B cell (primary cell): ENCODE measurements around the gene TP53TG5. TPM values are rescaled to one million over a fixed set of nuclear protein-coding genes. Genes with fewer than 3 reads are reported as not detected.

Experiments used
- ATAC-seq: fragments of 200-7000 bp; cut with Tn5 transposase; one replicate; pipeline ENCODE4 v1.10.0; 2021; ENCODE audit warnings: low read depth, mild to moderate bottlenecking, moderate number of reproducible peaks, moderate library complexity
- CTCF ChIA-PET: fragments of 350-600 bp; sonication (Branson Sonifier 250); formaldehyde crosslinking; loops from one replicate; lab custom pipeline; 2021; ENCODE audit warnings: antibody characterized with exemption, inconsistent platforms; lab: Charles Lee
- POLR2A ChIA-PET: fragments of 350-600 bp; sonication (Branson Sonifier 250); formaldehyde crosslinking; loops from one replicate; lab custom pipeline; 2021; ENCODE audit warnings: antibody characterized with exemption; lab: Charles Lee
- DNase-seq: peaks from one replicate; pipeline ENCODE4 v3.0.0; 2013
- H2AFZ ChIP-seq: 2 replicates; pipeline ENCODE4 v1.6.1; 2012; ENCODE audit warnings: mild to moderate bottlenecking, low read depth, low read length; ENCODE audit not compliant: insufficient read depth, poor library complexity, severe bottlenecking
- H3K27ac ChIP-seq, 2 donors: 1 replicate in 1 of 2; 2 replicates in 1 of 2; pipeline ENCODE4 v1.5.1; 2012 to 2013; ENCODE audit warnings: low read length in 2 of 2, mild to moderate bottlenecking in 2 of 2, moderate library complexity in 1 of 2
- H3K27me3 ChIP-seq, 4 experiments: fragments of 200-600 bp in 1 of 4; sonication (generic) in 1 of 4; replicated peaks in 1 of 4; 1 replicate in 2 of 4; 2 replicates in 2 of 4; pipeline versions ENCODE4 v1.6.1 to v1.7.0; 2013 to 2016; ENCODE audit warnings: low read length in 3 of 4, mild to moderate bottlenecking in 2 of 4, mixed read lengths in 1 of 4, moderate library complexity in 1 of 4; ENCODE audit not compliant: insufficient read depth in 4 of 4, control insufficient read depth in 3 of 4; ENCODE audit errors: control extremely low read depth in 1 of 4
- H3K36me3 ChIP-seq, 2 experiments: replicated peaks in 1 of 2; 1 replicate in 1 of 2; 2 replicates in 1 of 2; pipeline versions ENCODE4 v1.6.1 to v1.7.1; 2013; ENCODE audit warnings: low read length in 1 of 2; ENCODE audit not compliant: insufficient read depth in 2 of 2, control insufficient read depth in 1 of 2; ENCODE audit errors: control extremely low read depth in 1 of 2, extremely low read depth in 1 of 2
- H3K4me1 ChIP-seq, 2 donors: fragments of 200-600 bp in 1 of 2; sonication (generic) in 1 of 2; 1 replicate in 1 of 2; 2 replicates in 1 of 2; pipeline versions ENCODE4 v1.5.1 to v1.6.1; 2013 to 2017; ENCODE audit warnings: low read length in 2 of 2; ENCODE audit not compliant: control insufficient read depth in 2 of 2, insufficient read depth in 2 of 2
- H3K4me2 ChIP-seq: replicated peaks from 2 replicates; pipeline ENCODE3; 2012; ENCODE audit warnings: mild to moderate bottlenecking, low read depth, low read length; ENCODE audit not compliant: poor library complexity, severe bottlenecking
- H3K4me3 ChIP-seq, 5 experiments: fragments of 200-600 bp in 1 of 5; sonication (generic) in 1 of 5; 1 replicate in 3 of 5; 2 replicates in 2 of 5; pipeline versions ENCODE4 v1.5.1 to v1.7.0; 2011 to 2016; ENCODE audit warnings: low read length in 4 of 5, mild to moderate bottlenecking in 4 of 5, low read depth in 2 of 5, control low read depth in 1 of 5, moderate library complexity in 1 of 5; ENCODE audit not compliant: insufficient read depth in 1 of 5; ENCODE audit errors: control extremely low read depth in 1 of 5, extremely low read depth in 1 of 5
- H3K79me2 ChIP-seq: fragments of 200-600 bp; sonication (generic); one replicate; pipeline ENCODE4 v1.6.0; 2016; ENCODE audit warnings: low read length; ENCODE audit not compliant: control insufficient read depth, insufficient read depth
- H3K9ac ChIP-seq: fragments of 200-600 bp; sonication (generic); 2 replicates; pipeline ENCODE4 v1.6.1; 2017; ENCODE audit warnings: mild to moderate bottlenecking, low read length, moderate library complexity
- H3K9me3 ChIP-seq, 3 donors: one replicate each; pipeline versions ENCODE4 v1.6.1 to v1.7.1; 2013; ENCODE audit warnings: low read length in 2 of 3; ENCODE audit not compliant: control insufficient read depth in 2 of 3, insufficient read depth in 1 of 3; ENCODE audit errors: control extremely low read depth in 1 of 3
- H4K20me1 ChIP-seq: 2 replicates; pipeline ENCODE4 v1.6.0; 2012; ENCODE audit warnings: mild to moderate bottlenecking, low read length; ENCODE audit not compliant: insufficient read depth, control insufficient read depth, poor library complexity, severe bottlenecking
- H3K27ac Mint-ChIP-seq: one replicate; pipeline ENCODE4 v1.8.0; 2021; ENCODE audit warnings: mixed read lengths
- H3K27me3 Mint-ChIP-seq: one replicate; pipeline ENCODE4 v1.8.0; 2021; ENCODE audit warnings: mixed read lengths
- H3K4me1 Mint-ChIP-seq: one replicate; pipeline ENCODE4 v1.8.0; 2021; ENCODE audit warnings: mixed read lengths
- H3K4me3 Mint-ChIP-seq: one replicate; pipeline ENCODE4 v1.8.0; 2021; ENCODE audit warnings: mixed read lengths
- H3K9me3 Mint-ChIP-seq: one replicate; pipeline ENCODE4 v1.8.0; 2022; ENCODE audit warnings: mixed read lengths; ENCODE audit not compliant: insufficient read depth
- CTCF ChIP-seq: fragments of 200-600 bp; IDR thresholded peaks from one replicate; pipeline ENCODE4 v1.8.0; 2022; ENCODE audit warnings: antibody characterized with exemption, mild to moderate bottlenecking
- EZH2 ChIP-seq: IDR thresholded peaks from 2 replicates; pipeline ENCODE4 v1.6.1; 2012; ENCODE audit warnings: borderline replicate concordance, low read depth, mild to moderate bottlenecking, moderate library complexity, low read length; ENCODE audit not compliant: insufficient read depth, poor library complexity, severe bottlenecking
- WGBS: methylation state at CpG from one replicate; pipeline ENCODE4 v1.1.5; 2013; ENCODE audit warnings: missing lambda C conversion rate; ENCODE audit not compliant: insufficient coverage; 5-methylcytosine and 5-hydroxymethylcytosine counted together
- intact Hi-C: fragments of 100-400 bp; cut with micrococcal nuclease; formaldehyde crosslinking; loops from one replicate; pipeline ENCODE4 v1.10.0; 2022
- polyA plus RNA-seq: library from polyadenylated mRNA; depleted of rRNA; stranded (reverse); fragments of >200 nt; gene quantifications from 2 replicates; pipeline ENCODE4 v1.2.3, GENCODE V29; 2012
- total RNA-seq, 2 donors: library from RNA; stranded (reverse); fragments of 120-200 nt in 1 of 2; gene quantifications; 1 replicate in 1 of 2; 2 replicates in 1 of 2; pipeline versions ENCODE4 v1.2.3 to v1.2.4, GENCODE V29; 2013 to 2022

The TP53TG5 gene
- total and polyA plus RNA-seq, 2 donors (not counting 1 experiment from before 2014, with no cell fraction given) = not detected

- Histone ChIP-seq H3K36me3 (peaks cover 0 to under 1% of the 10 kb centered on the region in 2 experiments), H3K4me2 (no peak overlapping the region), H3K27ac (no peak overlapping the region), H3K9ac (no peak overlapping the region), H2AFZ (no peak overlapping the region), H3K79me2 (peaks cover 38% of the 10 kb centered on the region), H3K27me3 (no peaks in the 10 kb centered on the region), H3K9me3 (no peaks in the 10 kb centered on the region), H4K20me1 (no peaks in the 10 kb centered on the region), H3K4me1 (peaks cover 23 to 26% of the 10 kb centered on the region in 2 donors), H3K4me3 (no peak overlapping the region)
- DNase-seq (no peak), ATAC-seq (no peak)
- WGBS = 90% methylated on average over 3 of the region's 3 CpGs
- ChIA-PET POLR2A (interaction anchor here (1.5 kb wide), 1 partner anchor 51 kb away, joined by 4 read pairs; the partner anchor contains the start of gene SYS1), CTCF (interaction anchor here (1.0 to 2.3 kb wide), 5 partner anchors 9 to 51 kb away, joined by 3 to 16 read pairs (median 6); partner anchors contain the start of gene SYS1)
- no peak overlapping the region for H3K4me3 Mint-ChIP-seq
- intact Hi-C loops = no loop called here
- no peaks in the 10 kb centered on the region for H3K27me3 Mint-ChIP-seq
- no peak overlapping the region for H3K27ac Mint-ChIP-seq
- TF ChIP-seq CTCF = no peak
- TF ChIP-seq EZH2 = no peak
- H3K4me1 Mint-ChIP-seq = peaks cover 40% of the 10 kb centered on the region
- H3K9me3 Mint-ChIP-seq = no peaks in the 10 kb centered on the region
Observed at GRCh38 chr20:45413479-45413878, 35.4 kb upstream of the TP53TG5 start.

- H3K4me1 ChIP-seq = peaks cover 23 to 27% of the 10 kb centered on the region in 2 donors
- H4K20me1 ChIP-seq = no peaks in the 10 kb centered on the region
- ATAC-seq = no peak
- peaks cover 31% of the 10 kb centered on the region for H3K79me2 ChIP-seq
- H3K4me2 ChIP-seq = no peak overlapping the region
- ChIA-PET POLR2A (interaction anchor here (1.5 kb wide), 1 partner anchor 50 kb away, joined by 4 read pairs; the partner anchor contains the start of gene SYS1), CTCF (interaction anchor here (1.0 to 2.3 kb wide), 4 partner anchors 8 to 44 kb away, joined by 3 to 16 read pairs (median 3); no protein-coding TSS in a partner anchor)
- no peaks in the 10 kb centered on the region for H3K27me3 Mint-ChIP-seq
- H3K36me3 ChIP-seq = no peaks in the 10 kb centered on the region
- H3K27me3 ChIP-seq = no peaks in the 10 kb centered on the region
- 100% methylated on average over 3 of the region's 5 CpGs for WGBS
- no peak overlapping the region for H3K4me3 Mint-ChIP-seq
- no peak overlapping the region for H3K9ac ChIP-seq
- TF ChIP-seq CTCF (no peak), EZH2 (no peak)
- H3K9me3 Mint-ChIP-seq = no peaks in the 10 kb centered on the region
- DNase-seq = no peak
- intact Hi-C loops = no loop called here
- no peaks in the 10 kb centered on the region for H3K9me3 ChIP-seq
- H2AFZ ChIP-seq = no peak overlapping the region
- peaks cover 39% of the 10 kb centered on the region for H3K4me1 Mint-ChIP-seq
- no peak overlapping the region for H3K27ac ChIP-seq
- no peak overlapping the region for H3K27ac Mint-ChIP-seq
- no peak overlapping the region for H3K4me3 ChIP-seq
Observed at GRCh38 chr20:45412653-45413052, 34.5 kb upstream of the TP53TG5 start.
